Gastroesophageal sphincter (tissue), 3 donors: ENCODE measurements around the gene GKAP1.

Source experiments
- CTCF ChIP-seq, 4 experiments: fragments of 200-600 bp in 2 of 4; fragments of 450-650 bp in 2 of 4; sonication (generic) in 1 of 4; IDR thresholded peaks; one replicate each; pipeline ENCODE4 v1.5.1; 2017 to 2019; ENCODE audit warnings: antibody characterized with exemption in 4 of 4, mild to moderate bottlenecking in 2 of 4, moderate library complexity in 2 of 4
- POLR2A ChIP-seq, 2 donors: fragments of 450-650 bp; IDR thresholded peaks; one replicate each; pipeline ENCODE4 v1.6.1; 2017; ENCODE audit warnings: antibody characterized with exemption in 2 of 2, mild to moderate bottlenecking in 2 of 2, moderate library complexity in 1 of 2
- POLR2AphosphoS5 ChIP-seq: sonication (generic); formaldehyde crosslinking; IDR thresholded peaks from one replicate; pipeline ENCODE4 v1.6.1; 2017; ENCODE audit warnings: antibody characterized with exemption

DNA sequence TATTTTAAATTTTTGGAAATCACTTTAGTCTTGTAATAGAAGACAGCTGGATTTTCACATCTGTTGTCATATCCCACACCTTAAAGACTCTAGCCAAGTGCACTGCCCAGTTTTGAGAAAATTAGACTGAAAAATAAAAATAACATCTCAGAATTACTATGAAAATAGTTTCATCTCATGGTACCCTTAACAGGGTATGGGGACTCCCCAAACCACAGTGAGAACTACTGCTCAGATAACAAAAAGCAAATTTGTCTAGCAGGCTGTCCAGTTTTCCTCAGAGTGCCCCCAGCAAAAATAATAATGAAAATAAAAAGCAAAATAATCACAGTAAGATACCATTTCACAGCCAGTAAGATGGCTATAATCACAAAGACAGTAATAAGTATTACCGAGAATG is 116.3 kb downstream of the GKAP1 start:
- TF ChIP-seq POLR2A (IDR thresholded peaks at IDR 0.05) (no peak), CTCF (IDR thresholded peaks at IDR 0.05) (no peak), POLR2AphosphoS5 (no peak)
